Activated CD8-positive, alpha-beta T cell treated with anti-CD3 and anti-CD28 coated beads for 36 hours (primary cell): ENCODE measurements around the gene RAB12. TPM values are rescaled to one million over a fixed set of nuclear protein-coding genes. Genes with fewer than 3 reads are reported as not detected.

ENCODE experiments used
- ATAC-seq: fragments of 200-7000 bp; cut with Tn5 transposase; one replicate; pipeline ENCODE4 v1.10.0; 2021; ENCODE audit warnings: mild to moderate bottlenecking, moderate library complexity
- CTCF ChIA-PET: fragments of 350-600 bp; sonication (Branson Sonifier 250); formaldehyde crosslinking; loops from one replicate; lab custom pipeline; 2021; ENCODE audit warnings: antibody characterized with exemption; lab: Charles Lee
- POLR2A ChIA-PET: fragments of 350-600 bp; sonication (Branson Sonifier 250); formaldehyde crosslinking; loops from one replicate; lab custom pipeline; 2021; ENCODE audit warnings: antibody characterized with exemption; lab: Charles Lee
- DNase-seq: peaks from one replicate; pipeline ENCODE4 v3.0.0-alpha.2; 2020
- H3K27ac Mint-ChIP-seq: one replicate; pipeline ENCODE4 v1.8.0; 2021; ENCODE audit warnings: mild to moderate bottlenecking, mixed read lengths
- H3K27me3 Mint-ChIP-seq: one replicate; pipeline ENCODE4 v1.8.0; 2021; ENCODE audit warnings: mixed read lengths
- H3K36me3 Mint-ChIP-seq: one replicate; pipeline ENCODE4 v1.8.0; 2021; ENCODE audit warnings: low read depth, mixed read lengths
- H3K4me1 Mint-ChIP-seq: one replicate; pipeline ENCODE4 v1.8.0; 2021; ENCODE audit warnings: low read depth, mixed read lengths
- H3K4me3 Mint-ChIP-seq: one replicate; pipeline ENCODE4 v1.8.0; 2021; ENCODE audit warnings: mild to moderate bottlenecking, moderate library complexity, mixed read lengths
- H3K9me3 Mint-ChIP-seq: one replicate; pipeline ENCODE4 v1.8.0; 2021; ENCODE audit warnings: mixed read lengths
- CTCF ChIP-seq: fragments of 200-600 bp; IDR thresholded peaks from one replicate; pipeline ENCODE4 v1.8.0; 2022; ENCODE audit warnings: antibody characterized with exemption, mild to moderate bottlenecking
- intact Hi-C: fragments of 100-400 bp; cut with micrococcal nuclease; formaldehyde crosslinking; loops from one replicate; pipeline ENCODE4 v1.10.0; 2022
- total RNA-seq, 2 experiments: library from RNA; stranded (reverse); gene quantifications; one replicate each; pipeline ENCODE4 v1.2.3, GENCODE V29; 2021

Gene RAB12
- total RNA-seq, 2 experiments from 2014 or later: 11.9 to 13.7 TPM

GRCh38 chr18:8607776-8608742, 1.2 kb upstream of the RAB12 start:
- ChIA-PET CTCF (interaction anchor here (3.0 kb wide), 1 partner anchor 7 kb away, joined by 12 read pairs; no protein-coding TSS in a partner anchor), POLR2A (interaction anchor here (0.7 kb wide), 1 partner anchor 652 kb away, joined by 3 read pairs; no protein-coding TSS in a partner anchor)
- H3K4me3 Mint-ChIP-seq: peak overlapping the region; percentile 84
- H3K27ac Mint-ChIP-seq: peak overlapping the region; percentile 94
- intact Hi-C loops: no loop called here
- TF ChIP-seq CTCF: no peak
- H3K9me3 Mint-ChIP-seq: no peaks in the 10 kb centered on the region
- peaks cover 47% of the 10 kb centered on the region for H3K4me1 Mint-ChIP-seq
- peaks cover under 1% of the 10 kb centered on the region for H3K27me3 Mint-ChIP-seq
- peaks cover 20% of the 10 kb centered on the region for H3K36me3 Mint-ChIP-seq
- DNase-seq (no peak), ATAC-seq (no peak)

GRCh38 chr18:8609659-8610458, 622 bp downstream of the RAB12 start:
- peak; percentile 17 for ATAC-seq
- ChIA-PET CTCF (interaction anchor here (1.0 to 3.0 kb wide), 5 partner anchors 8 to 532 kb away, joined by 3 to 12 read pairs (median 4); no protein-coding TSS in a partner anchor), POLR2A (interaction anchor here (0.6 to 1.0 kb wide), 4 partner anchors 8 to 23 kb away, joined by 3 read pairs; no protein-coding TSS in a partner anchor)
- Mint-ChIP-seq H3K4me1 (peaks cover 56% of the 10 kb centered on the region), H3K27me3 (no peaks in the 10 kb centered on the region), H3K9me3 (no peaks in the 10 kb centered on the region), H3K4me3 (peak overlapping the region; percentile 94), H3K27ac (peak overlapping the region; percentile 90), H3K36me3 (peaks cover 24% of the 10 kb centered on the region)
- peak; percentile 31 for DNase-seq
- intact Hi-C loops: no loop called here
- no peak for TF ChIP-seq CTCF

GRCh38 chr18:8610459-8610851, 1.2 kb downstream of the RAB12 start:
- peaks cover 62% of the 10 kb centered on the region for H3K4me1 Mint-ChIP-seq
- H3K27ac Mint-ChIP-seq: peak overlapping the region; percentile 90
- intact Hi-C loops: no loop called here
- ChIA-PET CTCF (interaction anchor here (3.0 kb wide), 1 partner anchor 10 kb away, joined by 12 read pairs; no protein-coding TSS in a partner anchor), POLR2A (interaction anchor here (0.6 to 0.9 kb wide), 2 partner anchors 9 to 23 kb away, joined by 3 read pairs; no protein-coding TSS in a partner anchor)
- DNase-seq (peak; percentile 12), ATAC-seq (peak; percentile 10)
- no peak for TF ChIP-seq CTCF
- H3K4me3 Mint-ChIP-seq: peak overlapping the region; percentile 94
- no peaks in the 10 kb centered on the region for H3K9me3 Mint-ChIP-seq
- no peaks in the 10 kb centered on the region for H3K27me3 Mint-ChIP-seq
- peaks cover 28% of the 10 kb centered on the region for H3K36me3 Mint-ChIP-seq

- Mint-ChIP-seq H3K9me3 (no peaks in the 10 kb centered on the region), H3K4me3 (peak overlapping the region; percentile 94), H3K4me1 (peaks cover 69% of the 10 kb centered on the region), H3K36me3 (peaks cover 37% of the 10 kb centered on the region), H3K27ac (peak overlapping the region; percentile 17), H3K27me3 (no peaks in the 10 kb centered on the region)
- ChIA-PET POLR2A (no interaction called here), CTCF (no interaction called here)
- ATAC-seq (no peak), DNase-seq (no peak)
- intact Hi-C loops: no loop called here
- no peak for TF ChIP-seq CTCF
These were observed 2.8 kb downstream of the RAB12 start for GRCh38 chr18:8611916-8612576.
